Measurements from ENCODE around the gene KCNH1.

DNA sequence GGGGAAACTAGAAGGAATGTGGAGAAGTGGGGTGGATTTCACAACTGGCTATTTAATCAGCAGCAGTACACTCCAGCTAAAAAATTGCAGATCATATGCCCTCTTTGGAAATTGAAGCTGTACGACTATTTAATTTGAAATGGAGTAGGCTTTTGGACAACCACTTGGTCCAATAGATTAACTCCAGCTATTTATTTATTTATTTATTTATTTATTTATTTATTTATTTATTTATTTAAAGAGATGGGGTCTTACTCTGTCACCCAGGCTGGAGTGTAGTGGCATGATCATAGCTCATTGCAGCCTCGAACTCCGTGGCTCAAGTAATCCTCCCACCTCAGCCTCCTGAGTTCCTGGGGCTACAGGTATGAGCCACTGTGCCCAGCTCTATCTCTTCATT lies 312.3 kb downstream of the KCNH1 start:
- TF ChIP-seq POLR2A (conservative IDR thresholded peaks at IDR 0.05) (no peak), PBX2 (CRISPR knock-in tag; IDR thresholded peaks at IDR 0.05; ENCODE audit: low read depth) (no peak), PBX2 (tag; conservative IDR thresholded peaks at IDR 0.05; ENCODE audit: low read depth) (no peak), SMARCB1 (IDR thresholded peaks at IDR 0.05; ENCODE audit: insufficient read length, low read depth) (no peak)
